T-cell (primary cell): Measurements from ENCODE around the gene INPP1. TPM values are rescaled to one million over a fixed set of nuclear protein-coding genes. Genes with fewer than 3 reads are reported as not detected.
A peak's percentile ranks its signal among the peaks of the same experiment; 100 is the strongest.

Experiments
- ATAC-seq, 4 experiments: fragments of 200-7000 bp in 3 of 4; fragments of 150-1000 bp in 1 of 4; cut with Tn5 transposase; replicated peaks in 1 of 4; 1 replicate in 3 of 4; 2 replicates in 1 of 4; pipeline ENCODE4 v1.10.0; 2021; ENCODE audit warnings: moderate library complexity in 3 of 4, mild to moderate bottlenecking in 2 of 4, moderate number of reproducible peaks in 1 of 4
- CTCF ChIA-PET, 2 donors: fragments of 300-600 bp; sonication (Branson Sonifier 250); formaldehyde crosslinking; loops; one replicate each; lab custom pipeline; 2022; ENCODE audit warnings: antibody characterized with exemption in 2 of 2; lab: Charles Lee
- POLR2A ChIA-PET, 2 donors: fragments of 300-600 bp; sonication (Branson Sonifier 250); formaldehyde crosslinking; loops; one replicate each; lab custom pipeline; 2022; ENCODE audit warnings: antibody characterized with exemption in 2 of 2; lab: Charles Lee
- DNase-seq, 35 experiments: peaks; one replicate each; pipeline versions ENCODE4 v3.0.0 to v3.0.0-alpha.2; 2013 to 2023
- H3K27ac ChIP-seq: one replicate; pipeline ENCODE4 v1.5.1; 2013; ENCODE audit warnings: low read length
- H3K27me3 ChIP-seq, 2 experiments: replicated peaks in 1 of 2; 1 replicate in 1 of 2; 2 replicates in 1 of 2; pipeline versions ENCODE4 v1.6.1 to v1.7.0; 2013; ENCODE audit warnings: low read length in 1 of 2, mixed read lengths in 1 of 2; ENCODE audit not compliant: control insufficient read depth in 2 of 2, insufficient read depth in 2 of 2; ENCODE audit errors: extremely low read depth in 1 of 2
- H3K36me3 ChIP-seq, 2 donors: 1 replicate in 1 of 2; 2 replicates in 1 of 2; pipeline versions ENCODE4 v1.6.1 to v1.7.0; 2013; ENCODE audit warnings: low read length in 1 of 2; ENCODE audit not compliant: control insufficient read depth in 2 of 2, insufficient read depth in 1 of 2; ENCODE audit errors: extremely low read depth in 1 of 2
- H3K4me1 ChIP-seq, 2 experiments: 1 replicate in 1 of 2; 2 replicates in 1 of 2; pipeline versions ENCODE4 v1.6.1 to v1.7.0; 2013; ENCODE audit warnings: low read length in 2 of 2, mixed read lengths in 1 of 2; ENCODE audit not compliant: insufficient read depth in 2 of 2, control insufficient read depth in 1 of 2; ENCODE audit errors: extremely low read depth in 1 of 2
- H3K4me3 ChIP-seq, 2 donors: 1 replicate in 1 of 2; 2 replicates in 1 of 2; pipeline versions ENCODE4 v1.5.1 to v1.7.0; 2013; ENCODE audit warnings: mild to moderate bottlenecking in 2 of 2, low read length in 1 of 2, moderate library complexity in 1 of 2; ENCODE audit not compliant: control insufficient read depth in 1 of 2; ENCODE audit errors: extremely low read depth in 1 of 2
- H3K9me3 ChIP-seq: 2 replicates; pipeline ENCODE4 v1.7.0; 2013
- H3K27ac Mint-ChIP-seq, 2 donors: one replicate each; pipeline ENCODE4 v1.8.0; 2020 to 2021; ENCODE audit warnings: mild to moderate bottlenecking in 2 of 2, mixed read lengths in 2 of 2
- H3K27me3 Mint-ChIP-seq, 2 donors: one replicate each; pipeline ENCODE4 v1.8.0; 2021 to 2022; ENCODE audit warnings: mixed read lengths in 2 of 2
- H3K36me3 Mint-ChIP-seq: one replicate; pipeline ENCODE4 v1.8.0; 2021; ENCODE audit warnings: mixed read lengths
- H3K4me1 Mint-ChIP-seq, 3 donors: one replicate each; pipeline ENCODE4 v1.8.0; 2020 to 2022; ENCODE audit warnings: mixed read lengths in 3 of 3, mild to moderate bottlenecking in 1 of 3
- H3K4me3 Mint-ChIP-seq, 3 donors: one replicate each; pipeline ENCODE4 v1.8.0; 2020 to 2022; ENCODE audit warnings: mild to moderate bottlenecking in 3 of 3, mixed read lengths in 3 of 3, moderate library complexity in 3 of 3
- H3K9me3 Mint-ChIP-seq, 3 donors: one replicate each; pipeline ENCODE4 v1.8.0; 2020 to 2022; ENCODE audit warnings: mixed read lengths in 3 of 3
- WGBS: methylation state at CpG from one replicate; pipeline ENCODE4 v1.1.5; 2013; ENCODE audit warnings: missing lambda C conversion rate; ENCODE audit not compliant: insufficient coverage; 5-methylcytosine and 5-hydroxymethylcytosine counted together
- total RNA-seq, 35 experiments: library from RNA in 6 of 35; stranded (reverse) in 6 of 35; fragments of 120-200 nt in 1 of 35; gene quantifications; one replicate each; pipeline versions ENCODE4 v1.2.1 to v1.2.4 and lab custom pipeline; 2013 to 2026

Gene INPP1
- total RNA-seq, 5 donors from 2014 or later (not counting 1 experiment from before 2014, with no cell fraction given), result 2.1 to 7.1 (median 2.9) TPM

DNA sequence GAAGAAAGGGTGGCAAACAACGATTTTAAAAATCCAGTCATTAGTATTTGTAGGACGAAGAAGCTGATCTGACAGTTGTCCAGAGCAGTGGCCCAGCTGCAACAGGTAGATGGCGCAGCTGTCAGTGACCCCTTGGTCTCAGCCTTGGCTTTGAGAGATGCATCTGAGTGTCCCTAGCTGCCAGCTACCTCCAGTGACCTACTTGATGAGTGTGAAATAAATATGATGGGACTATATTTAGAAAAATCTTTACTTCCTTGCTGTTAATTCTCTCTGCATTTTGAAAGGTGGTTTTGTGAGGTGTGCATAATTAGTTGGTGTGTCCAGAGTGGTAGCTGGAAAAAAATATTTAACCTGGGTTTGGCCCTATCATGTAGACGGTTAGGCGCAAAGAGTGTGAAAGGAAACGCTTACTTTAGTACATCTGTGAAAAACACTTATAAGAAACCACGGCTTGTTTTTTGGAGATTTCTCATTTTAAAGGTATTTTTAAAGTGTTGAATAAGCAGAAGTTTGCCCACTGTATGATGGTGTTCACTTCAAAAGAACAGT, 963 bp downstream of the INPP1 start:
- peak in 5 of 35 experiments; percentile 0 to 12 (median 8) for DNase-seq
- no peaks in the 10 kb centered on the region for H3K36me3 Mint-ChIP-seq
- no peaks in the 10 kb centered on the region for H3K27me3 ChIP-seq
- H3K9me3 Mint-ChIP-seq, result no peaks in the 10 kb centered on the region
- CTCF ChIA-PET, result interaction anchor here (0.5 to 1.3 kb wide), 9 partner anchors 10 to 843 kb away, joined by 3 to 8 read pairs (median 3); no protein-coding TSS in a partner anchor
- ATAC-seq, result peak; percentile 17 to 31 (median 23)
- H3K4me1 ChIP-seq, result peaks cover 0 to 7% of the 10 kb centered on the region in 2 experiments
- peak overlapping the region; percentile 11 to 13 for H3K27ac Mint-ChIP-seq
- H3K4me3 Mint-ChIP-seq, result peak overlapping the region; percentile 81 to 87 (median 85)
- peak overlapping the region; percentile 56 to 76 for H3K4me3 ChIP-seq
- no peaks in the 10 kb centered on the region for H3K9me3 ChIP-seq
- H3K36me3 ChIP-seq, result no peaks in the 10 kb centered on the region
- peaks cover 13 to 18% (median 16%) of the 10 kb centered on the region in 3 donors for H3K4me1 Mint-ChIP-seq
- no peak overlapping the region for H3K27ac ChIP-seq
- no peaks in the 10 kb centered on the region for H3K27me3 Mint-ChIP-seq
- POLR2A ChIA-PET, result no interaction called here
- 3% methylated on average over 3 of the region's 7 CpGs for WGBS

DNA sequence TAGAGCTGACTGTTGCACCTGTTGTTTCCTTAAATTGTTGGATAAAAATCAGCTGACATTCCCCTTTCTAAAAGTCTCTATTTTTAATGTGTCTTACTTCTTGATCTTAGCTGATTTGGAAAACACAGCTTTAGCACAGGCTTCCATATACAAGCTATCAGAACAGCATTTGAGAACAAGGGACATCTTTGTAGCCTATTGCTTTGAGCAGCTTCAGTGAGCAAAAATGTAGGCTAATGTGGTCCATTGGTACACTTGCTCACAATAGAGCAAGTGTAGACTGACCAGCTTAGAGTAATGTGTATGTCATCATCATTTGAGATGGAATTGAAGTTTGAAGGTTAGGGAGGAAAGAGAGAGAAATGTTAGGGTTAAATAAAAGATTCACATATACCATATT, 7.0 kb downstream of the INPP1 start:
- DNase-seq, result no peak
- H3K9me3 ChIP-seq, result no peaks in the 10 kb centered on the region
- CTCF ChIA-PET, result interaction anchor here in 1 of 2 donors (0.5 kb wide), 1 partner anchor 746 kb away, joined by 3 read pairs; no protein-coding TSS in a partner anchor
- Mint-ChIP-seq H3K9me3 (no peaks in the 10 kb centered on the region), H3K4me1 (peaks cover 0 to 5% (median 0%) of the 10 kb centered on the region in 3 donors), H3K36me3 (no peaks in the 10 kb centered on the region), H3K4me3 (no peak overlapping the region), H3K27ac (no peak overlapping the region), H3K27me3 (no peaks in the 10 kb centered on the region)
- no peaks in the 10 kb centered on the region for H3K27me3 ChIP-seq
- POLR2A ChIA-PET, result interaction anchor here in 1 of 2 donors (0.6 kb wide), 1 partner anchor 528 kb away, joined by 3 read pairs; no protein-coding TSS in a partner anchor
- no peak overlapping the region for H3K4me3 ChIP-seq
- H3K27ac ChIP-seq, result no peak overlapping the region
- H3K36me3 ChIP-seq, result no peaks in the 10 kb centered on the region
- no peaks in the 10 kb centered on the region for H3K4me1 ChIP-seq
- ATAC-seq, result no peak

DNA sequence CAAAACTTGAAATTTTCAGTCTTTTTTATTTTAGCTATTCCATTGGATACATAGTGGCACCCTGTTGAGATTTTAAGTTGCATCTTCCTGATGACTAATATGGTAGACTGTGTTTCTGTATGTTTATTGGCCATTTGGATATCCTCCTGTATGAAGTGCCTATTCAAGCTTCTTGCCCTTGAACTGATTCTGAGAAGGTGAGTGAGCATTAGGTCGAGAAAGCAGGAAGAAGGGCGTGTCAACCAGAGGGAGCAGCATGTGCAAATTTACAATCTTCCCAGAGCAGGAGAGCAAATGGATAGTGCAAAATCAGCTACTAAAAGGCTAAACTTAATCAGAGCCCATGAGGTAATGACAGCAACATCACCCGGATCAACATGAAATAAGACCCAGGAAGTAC, 8.6 kb downstream of the INPP1 start:
- Mint-ChIP-seq H3K27ac (no peak overlapping the region), H3K4me1 (peaks cover 0 to 4% (median 0%) of the 10 kb centered on the region in 3 donors), H3K4me3 (no peak overlapping the region), H3K36me3 (no peaks in the 10 kb centered on the region), H3K9me3 (no peaks in the 10 kb centered on the region), H3K27me3 (no peaks in the 10 kb centered on the region)
- POLR2A ChIA-PET, result no interaction called here
- no peak for ATAC-seq
- Histone ChIP-seq H3K9me3 (no peaks in the 10 kb centered on the region), H3K27ac (no peak overlapping the region), H3K4me3 (no peak overlapping the region), H3K36me3 (no peaks in the 10 kb centered on the region), H3K27me3 (no peaks in the 10 kb centered on the region), H3K4me1 (no peaks in the 10 kb centered on the region)
- 90% methylated on average over 2 of the region's 3 CpGs for WGBS
- CTCF ChIA-PET, result no interaction called here
- no peak for DNase-seq

DNA sequence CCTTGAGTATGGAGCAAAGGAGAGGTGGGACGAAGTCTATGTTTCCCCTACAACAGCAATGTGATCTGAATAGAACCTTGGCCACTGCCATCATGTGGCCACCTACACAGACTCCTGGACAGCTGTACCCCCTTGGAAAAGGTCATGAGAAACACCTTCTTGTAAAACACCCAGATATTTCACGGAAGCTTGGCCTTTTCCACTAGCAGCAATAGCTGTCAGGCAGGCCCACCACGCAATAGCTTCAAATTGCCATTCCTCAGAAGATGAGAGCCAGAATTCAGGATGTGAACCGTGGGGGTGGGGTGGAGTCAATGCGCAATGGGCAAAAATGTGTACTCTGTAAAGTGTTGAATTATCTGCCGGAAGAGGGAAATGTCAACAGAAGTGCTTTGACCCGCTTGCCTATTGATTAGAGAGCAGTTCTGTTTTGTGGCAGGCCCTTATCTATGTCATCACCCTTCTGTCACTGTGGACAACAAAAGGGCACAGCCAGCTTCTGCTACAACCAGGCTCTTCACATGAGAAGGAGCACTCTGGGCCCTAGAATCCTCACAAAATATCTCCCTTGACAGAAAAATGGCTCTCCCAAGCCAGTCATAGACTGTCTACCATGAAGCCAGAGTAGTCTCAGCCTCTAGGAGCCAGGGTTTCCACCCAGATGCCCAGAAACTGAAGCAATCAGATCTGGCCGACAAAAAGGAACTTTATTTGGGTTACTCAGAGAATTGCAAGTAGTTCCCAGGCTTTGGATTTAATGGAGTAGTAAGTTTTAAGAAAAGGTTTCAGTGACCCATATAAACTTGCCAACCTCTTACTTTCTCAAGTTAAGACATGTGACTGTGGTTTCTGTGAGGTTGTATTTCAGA, 9.5 kb downstream of the INPP1 start:
- 89% methylated on average over 3 of the region's 8 CpGs for WGBS
- DNase-seq (no peak), ATAC-seq (no peak)
- H3K27me3 Mint-ChIP-seq, result no peaks in the 10 kb centered on the region
- CTCF ChIA-PET, result no interaction called here
- Histone ChIP-seq H3K4me1 (no peaks in the 10 kb centered on the region), H3K4me3 (no peak overlapping the region), H3K27ac (no peak overlapping the region), H3K36me3 (no peaks in the 10 kb centered on the region), H3K27me3 (no peaks in the 10 kb centered on the region), H3K9me3 (no peaks in the 10 kb centered on the region)
- peaks cover 0 to 4% (median 0%) of the 10 kb centered on the region in 3 donors for H3K4me1 Mint-ChIP-seq
- no peaks in the 10 kb centered on the region for H3K36me3 Mint-ChIP-seq
- no peak overlapping the region for H3K27ac Mint-ChIP-seq
- POLR2A ChIA-PET, result interaction anchor here in 1 of 2 donors (0.7 kb wide), 1 partner anchor 574 kb away, joined by 4 read pairs; no protein-coding TSS in a partner anchor
- no peaks in the 10 kb centered on the region for H3K9me3 Mint-ChIP-seq
- H3K4me3 Mint-ChIP-seq, result no peak overlapping the region

- no peaks in the 10 kb centered on the region for H3K9me3 Mint-ChIP-seq
- DNase-seq (no peak), ATAC-seq (no peak)
- H3K27me3 Mint-ChIP-seq, result no peaks in the 10 kb centered on the region
- H3K36me3 ChIP-seq, result no peaks in the 10 kb centered on the region
- H3K36me3 Mint-ChIP-seq, result no peaks in the 10 kb centered on the region
- H3K4me3 ChIP-seq, result no peak overlapping the region
- H3K4me1 Mint-ChIP-seq, result peaks cover 0 to 4% (median 0%) of the 10 kb centered on the region in 3 donors
- H3K4me3 Mint-ChIP-seq, result no peak overlapping the region
- H3K4me1 ChIP-seq, result no peaks in the 10 kb centered on the region
- H3K27me3 ChIP-seq, result no peaks in the 10 kb centered on the region
- no peak overlapping the region for H3K27ac ChIP-seq
- ChIA-PET POLR2A (interaction anchor here in 1 of 2 donors (0.7 kb wide), 1 partner anchor 574 kb away, joined by 4 read pairs; no protein-coding TSS in a partner anchor), CTCF (interaction anchor here in 1 of 2 donors (1.5 kb wide), 1 partner anchor 9 kb away, joined by 3 read pairs; no protein-coding TSS in a partner anchor)
- H3K9me3 ChIP-seq, result no peaks in the 10 kb centered on the region
- no peak overlapping the region for H3K27ac Mint-ChIP-seq
Measured at GRCh38 chr2:190353537-190353899, 10.1 kb downstream of the INPP1 start.

DNA sequence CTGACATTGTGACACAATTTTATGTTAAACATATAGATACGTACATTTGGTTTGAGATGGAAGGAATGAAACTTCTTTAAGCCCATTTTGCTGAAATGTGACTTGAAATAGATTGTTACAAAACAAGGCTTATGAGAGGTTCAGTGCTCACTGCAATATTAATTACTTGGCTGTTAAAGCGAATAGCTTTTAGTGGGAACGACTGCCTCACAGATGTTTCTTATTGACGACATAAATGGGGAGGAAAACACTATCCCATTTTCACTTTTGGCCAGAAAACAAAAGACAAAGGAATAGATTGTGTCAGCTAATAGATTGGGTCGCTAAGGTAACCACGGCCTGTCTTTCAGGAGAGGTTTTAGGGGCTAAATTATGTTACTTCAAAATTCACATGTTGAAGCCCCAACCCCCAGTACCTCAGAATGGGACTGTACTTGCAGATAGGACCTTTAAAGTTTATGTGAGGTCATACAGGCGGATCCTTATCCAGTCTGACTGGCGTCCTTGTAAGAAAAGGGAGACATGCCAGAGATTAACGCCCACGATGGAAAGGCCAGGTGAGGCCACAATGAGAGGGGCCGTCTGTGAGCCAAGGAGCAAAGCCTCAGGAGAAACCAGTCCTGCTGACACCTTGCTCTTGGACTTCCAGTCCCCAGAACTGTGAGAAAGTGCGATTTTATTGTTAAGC, 10.8 kb downstream of the INPP1 start:
- Histone ChIP-seq H3K27me3 (no peaks in the 10 kb centered on the region), H3K36me3 (no peaks in the 10 kb centered on the region), H3K4me3 (no peak overlapping the region), H3K4me1 (peaks cover 0 to 1% of the 10 kb centered on the region in 2 experiments), H3K27ac (no peak overlapping the region), H3K9me3 (no peaks in the 10 kb centered on the region)
- ATAC-seq (no peak), DNase-seq (no peak)
- Mint-ChIP-seq H3K27ac (no peak overlapping the region), H3K36me3 (no peaks in the 10 kb centered on the region), H3K27me3 (no peaks in the 10 kb centered on the region), H3K9me3 (no peaks in the 10 kb centered on the region), H3K4me3 (no peak overlapping the region), H3K4me1 (peaks cover 0 to 8% (median 0%) of the 10 kb centered on the region in 3 donors)
- CTCF ChIA-PET, result interaction anchor here (1.5 to 2.3 kb wide), 2 partner anchors 9 to 14 kb away, joined by 3 to 6 read pairs; no protein-coding TSS in a partner anchor
- POLR2A ChIA-PET, result interaction anchor here in 1 of 2 donors (0.6 to 0.7 kb wide), 2 partner anchors 33 to 575 kb away, joined by 3 to 4 read pairs; no protein-coding TSS in a partner anchor
- 93% methylated on average over 5 of the region's 12 CpGs for WGBS
